CD4-positive, alpha-beta T cell treated with Interleukin-2 at 100 ng/mL for 4 hours (primary cell): ENCODE results near the gene RSPRY1.
"Not testable (repeated sequence)": the region's sequence is repeated elsewhere in the genome, so short reads cannot be mapped to it uniquely, and the experiment has no call there.

Source experiments
- DNase-seq: peaks from one replicate; pipeline ENCODE4 v3.0.0-alpha.2; 2020; ENCODE audit warnings: low spot score

Gene RSPRY1

DNA sequence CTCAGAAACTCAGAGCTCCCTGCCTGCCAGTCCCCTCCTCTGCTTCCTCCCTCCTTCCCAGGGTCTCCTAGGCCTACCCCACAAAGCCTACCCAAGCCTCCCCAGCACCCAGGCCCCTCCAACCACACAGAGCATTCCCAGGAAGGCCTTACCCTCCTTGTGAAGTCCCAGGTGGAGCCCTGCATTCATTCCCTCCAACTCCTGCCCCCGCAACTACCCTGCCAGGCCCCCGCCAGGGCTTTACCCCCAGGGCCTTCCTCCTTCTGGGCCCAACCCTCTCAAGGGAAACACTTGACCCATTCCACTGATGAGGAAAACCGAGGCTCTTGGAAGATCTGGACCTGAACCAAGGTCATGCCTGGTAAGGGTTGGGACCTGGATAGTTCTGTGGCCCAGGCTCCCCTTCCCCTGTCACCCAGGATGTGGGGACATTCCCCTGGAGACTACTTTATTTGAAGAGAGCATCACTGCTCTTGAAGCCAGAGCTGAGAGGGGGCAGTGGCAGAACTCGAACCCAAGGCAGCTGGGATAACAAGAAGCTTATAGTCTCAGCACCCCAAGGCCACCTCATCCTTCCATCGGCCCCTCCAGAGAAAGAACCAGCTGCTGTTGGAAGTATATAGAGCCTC, 85.9 kb downstream of the RSPRY1 start:
- DNase-seq: no peak

DNA sequence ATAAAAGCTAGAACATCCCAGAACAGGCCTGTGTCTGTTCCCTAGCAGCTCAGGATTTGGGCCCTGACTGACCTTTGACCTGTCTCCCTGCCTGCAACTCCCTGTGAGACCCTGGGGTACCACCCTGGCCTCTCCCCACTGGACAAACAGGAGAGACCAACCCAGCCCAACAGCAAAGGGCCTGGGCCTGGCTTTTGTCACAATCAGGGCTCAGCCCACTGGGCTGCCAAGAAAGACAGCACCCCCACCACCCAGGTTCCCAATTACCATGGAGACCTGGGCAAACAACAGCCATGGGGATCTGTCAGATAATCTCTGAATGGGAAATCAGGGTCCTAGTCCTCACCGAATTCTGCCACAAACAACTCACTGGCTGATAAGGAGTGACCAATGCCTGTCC, 87.2 kb downstream of the RSPRY1 start:
- no peak for DNase-seq

DNA sequence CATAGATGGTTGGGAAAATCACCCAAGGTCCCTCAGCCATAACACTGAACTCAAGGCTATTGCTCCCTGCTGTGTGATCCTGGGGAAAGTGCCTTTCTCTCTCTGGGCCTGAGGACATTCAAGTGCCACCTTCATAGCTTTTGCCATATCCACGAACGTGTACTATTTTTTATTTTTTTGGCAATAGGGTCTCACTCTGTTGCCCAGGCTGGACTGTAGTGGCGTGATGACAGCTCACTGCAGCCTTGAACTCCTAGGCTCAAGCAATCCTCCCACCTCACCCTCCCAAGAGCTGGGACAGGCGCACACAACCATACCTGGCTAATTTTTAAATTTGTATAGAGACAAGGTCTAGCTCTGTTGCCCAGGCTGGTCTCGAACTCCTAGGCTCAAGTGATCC, 87.7 kb downstream of the RSPRY1 start:
- no peak for DNase-seq

DNA sequence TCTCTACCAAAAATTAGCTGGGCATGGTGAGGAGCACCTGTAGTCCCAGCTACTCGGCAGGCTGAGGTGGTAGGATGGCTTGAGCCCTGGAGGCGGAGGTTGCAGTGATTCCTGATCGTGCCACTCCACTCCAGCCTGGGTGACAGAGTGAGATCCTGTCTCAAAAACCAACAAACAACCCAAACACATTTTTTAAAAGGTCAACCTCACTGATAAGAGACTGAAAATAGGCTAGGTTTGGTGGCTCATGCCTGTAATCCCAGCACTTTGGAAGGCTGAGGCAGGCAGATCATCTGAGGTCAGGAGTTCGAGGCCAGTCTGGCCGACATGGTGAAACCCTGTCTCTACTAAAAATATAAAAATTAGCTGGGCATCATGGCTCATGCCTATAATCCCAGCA, 89.8 kb downstream of the RSPRY1 start:
- not testable (repeated sequence) for DNase-seq

DNA sequence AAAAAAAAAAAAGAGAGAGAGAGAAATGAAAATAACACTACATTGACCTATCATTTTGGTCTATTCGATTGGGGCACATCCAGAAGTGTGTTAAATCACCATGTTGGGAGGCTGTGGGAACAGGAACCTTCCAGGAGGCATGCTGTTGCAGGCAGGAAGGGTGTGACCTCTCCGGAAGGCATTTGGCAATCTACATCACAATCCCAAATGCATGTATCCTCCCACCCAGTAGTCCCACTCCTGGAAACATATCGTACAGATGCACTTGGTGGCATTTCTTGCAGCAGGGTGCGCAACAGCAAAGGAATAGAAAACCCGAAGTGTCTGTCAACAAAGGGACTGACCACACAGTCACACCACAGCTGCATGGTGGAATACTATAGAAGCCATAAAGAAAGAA, 90.5 kb downstream of the RSPRY1 start:
- no peak for DNase-seq

DNA sequence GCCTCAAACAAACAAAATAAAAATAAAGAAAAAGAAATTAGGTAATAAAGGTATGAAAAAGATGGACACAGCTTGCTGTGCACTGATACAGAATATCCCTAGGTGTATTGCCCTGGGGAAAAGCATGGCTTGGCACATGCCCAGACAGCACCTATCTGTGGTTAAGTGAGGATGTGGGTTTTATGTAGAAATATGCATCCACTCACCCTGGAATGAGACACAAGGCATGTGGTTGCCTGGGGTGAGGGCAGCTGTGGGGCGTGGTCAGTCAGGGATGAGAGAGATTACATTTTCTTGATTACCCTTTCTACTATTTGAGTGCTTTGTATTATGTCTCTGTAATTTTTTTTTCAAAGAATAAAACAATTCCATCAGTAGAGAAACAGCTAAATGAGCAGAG, 91.5 kb downstream of the RSPRY1 start:
- DNase-seq: peak; percentile 67

DNA sequence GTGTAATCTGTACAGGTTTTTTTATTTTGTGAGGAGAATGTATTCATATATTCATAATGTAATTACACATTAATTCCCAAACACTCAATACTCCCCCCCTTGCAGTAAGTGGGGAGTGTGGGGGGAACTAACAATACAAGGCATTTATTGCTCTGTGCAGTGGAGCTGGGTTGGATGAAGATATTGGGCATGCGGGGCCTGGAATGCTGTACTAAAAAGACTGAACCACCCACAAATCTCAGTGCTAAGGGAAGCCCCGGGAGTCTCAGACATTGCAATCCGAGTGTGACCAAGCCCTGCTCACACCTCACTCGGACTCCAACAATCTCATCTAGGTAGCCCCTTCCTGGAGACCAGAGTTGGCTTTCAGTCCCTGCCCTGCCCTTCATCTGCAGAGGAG, 92.4 kb downstream of the RSPRY1 start:
- DNase-seq: no peak

- no peak for DNase-seq
Observed at GRCh38 chr16:57279780-57280638, 93.9 kb downstream of the RSPRY1 start.

DNA sequence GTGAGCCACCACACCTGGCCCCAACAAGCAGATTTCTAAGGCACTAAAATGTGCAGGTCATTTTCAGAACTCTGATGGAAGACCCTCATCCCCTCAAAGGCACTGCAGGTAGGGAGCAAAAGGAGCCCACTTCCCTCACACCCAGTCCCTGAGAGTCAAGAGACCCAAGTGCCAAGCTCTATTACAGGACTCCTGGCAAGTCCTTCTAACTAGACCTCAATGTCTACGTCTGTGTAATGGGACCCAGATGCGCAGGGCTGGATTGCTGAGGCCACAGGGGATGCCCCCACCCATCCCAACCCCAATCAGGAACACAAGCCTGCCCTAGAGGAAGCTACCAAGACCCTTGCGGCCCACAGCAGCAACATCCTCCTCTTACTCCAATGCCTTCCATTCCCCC, 95.7 kb downstream of the RSPRY1 start:
- DNase-seq: no peak

GRCh38 chr16:57282510-57283213, 96.5 kb downstream of the RSPRY1 start:
- no peak for DNase-seq

GRCh38 chr16:57283214-57283958, 97.3 kb downstream of the RSPRY1 start:
- no peak for DNase-seq

- no peak for DNase-seq
Observed at GRCh38 chr16:57283959-57284208, 97.8 kb downstream of the RSPRY1 start.

DNA sequence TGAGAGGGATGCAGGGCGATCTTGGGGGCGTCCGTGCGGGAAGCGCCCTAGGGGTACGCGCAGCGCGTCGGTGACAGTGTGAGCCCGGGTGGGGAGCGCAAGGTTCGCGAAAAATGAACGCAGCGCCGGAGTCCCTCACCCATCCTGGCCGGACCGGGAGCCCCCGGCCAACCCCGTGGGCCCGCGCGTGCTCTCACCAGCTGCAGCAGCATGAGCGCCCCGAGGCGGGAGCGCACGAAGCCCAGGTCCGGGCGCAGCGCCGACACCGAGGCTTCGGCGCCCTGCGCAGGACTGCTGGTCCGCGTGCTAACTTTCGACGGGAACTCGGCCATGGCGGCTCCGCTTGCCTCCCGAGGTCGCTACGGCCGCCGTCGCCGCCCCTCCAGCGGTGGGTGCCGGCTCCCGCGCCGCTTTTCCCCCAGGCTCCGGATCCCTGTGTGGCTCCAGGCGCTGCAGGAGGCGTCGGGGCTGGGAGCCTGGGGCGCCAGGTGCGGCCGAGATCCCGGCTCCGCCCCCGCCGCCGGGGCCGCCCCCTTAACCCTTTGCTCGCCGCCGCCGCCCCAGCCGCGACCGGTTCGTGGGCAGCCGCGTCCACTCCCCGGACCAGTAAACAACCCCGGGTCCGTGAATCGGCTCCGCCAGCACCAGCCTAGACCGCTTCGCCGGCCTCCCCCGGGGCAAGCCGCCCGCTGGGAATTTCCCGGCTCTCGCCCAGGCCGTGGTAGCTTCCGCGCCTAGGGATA, 98.3 kb downstream of the RSPRY1 start, which contains the start of gene PLLP:
Gene PLLP, minus strand, starts transcription at position 464 of the 743 bp plus-strand sequence. Its CDS starts 132 bp downstream, at position 332.
- no peak for DNase-seq

DNA sequence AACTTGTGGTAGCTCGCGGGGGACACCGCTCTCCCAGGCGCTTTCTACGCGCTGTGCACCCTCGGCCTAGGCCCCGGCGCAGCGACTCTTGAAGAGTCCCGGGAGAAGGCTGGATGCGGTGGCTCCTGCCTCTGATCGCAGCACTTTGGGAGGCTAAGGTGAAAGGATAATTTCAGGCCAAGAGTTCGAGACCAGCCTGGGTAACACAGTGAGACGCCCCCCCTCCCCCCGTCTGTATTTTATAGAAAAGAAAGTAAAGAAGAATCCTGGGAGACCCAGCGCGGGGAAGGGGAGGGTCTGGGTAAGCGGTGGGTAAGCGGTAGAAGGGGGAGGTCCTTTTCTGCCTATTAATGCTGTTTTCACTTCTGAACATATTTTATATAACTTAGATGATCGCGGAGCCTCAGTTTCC, 98.8 kb downstream of the RSPRY1 start:
- DNase-seq: no peak

- no peak for DNase-seq
Observed at GRCh38 chr16:57285379-57285778, 99.2 kb downstream of the RSPRY1 start.

DNA sequence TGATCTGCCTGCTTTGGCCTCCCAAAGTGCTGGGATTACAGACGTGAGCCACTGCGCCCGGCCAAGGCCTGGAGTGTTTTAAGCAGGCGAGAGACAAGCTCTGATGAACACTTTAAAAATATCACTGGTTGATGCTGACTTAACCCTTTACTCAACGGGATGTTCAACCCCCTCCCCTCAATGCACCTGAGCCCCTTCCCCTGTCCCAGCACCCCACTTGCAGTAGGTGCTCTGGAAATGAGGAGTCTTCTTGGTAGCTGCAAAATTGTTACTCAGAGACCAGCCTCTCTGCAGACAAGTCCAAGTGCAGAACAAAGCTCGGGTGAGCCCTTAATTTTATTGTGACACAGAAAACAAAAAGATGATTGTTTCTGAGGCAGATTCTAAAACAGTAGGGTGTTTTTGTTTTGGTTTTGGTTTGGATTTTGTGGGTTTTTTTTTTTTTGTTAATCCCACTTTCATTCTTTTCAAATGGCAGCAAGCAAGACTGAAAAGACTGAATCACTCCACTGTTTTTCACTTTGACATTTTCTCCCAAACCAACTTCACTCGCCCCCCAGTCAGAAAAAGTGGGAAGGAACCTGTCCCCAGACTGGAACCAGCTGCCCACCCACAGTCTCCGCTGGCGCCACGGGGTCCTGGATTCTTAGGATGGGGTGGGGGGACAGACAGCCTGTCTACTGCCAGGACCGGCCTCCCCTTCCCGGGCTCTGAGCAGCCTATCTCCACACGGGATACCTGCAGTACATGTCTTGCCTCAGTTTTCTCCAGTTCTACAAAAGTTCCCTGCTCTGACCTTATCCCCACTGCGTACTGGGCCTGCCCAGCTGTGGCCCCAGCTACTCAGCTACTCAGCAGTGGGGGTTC, 103.5 kb downstream of the RSPRY1 start:
- no peak for DNase-seq
